Liver (tissue), 9 donors: ENCODE measurements around the gene SDK2. TPM values are rescaled to one million over a fixed set of nuclear protein-coding genes. Genes with fewer than 3 reads are reported as not detected.

ENCODE experiments used
- DNase-seq: peaks from one replicate; pipeline ENCODE4 v3.0.0-alpha.2; 2017; ENCODE audit warnings: low spot score
- H3K27ac ChIP-seq, 2 donors: one replicate each; pipeline ENCODE4 v1.7.0; 2013; ENCODE audit warnings: inconsistent platforms in 2 of 2, low read length in 2 of 2, control low read depth in 1 of 2, low read depth in 1 of 2, mild to moderate bottlenecking in 1 of 2
- H3K27me3 ChIP-seq, 4 donors: one replicate each; pipeline versions ENCODE4 v1.6.1 to v1.7.0; 2013; ENCODE audit warnings: low read length in 3 of 4, inconsistent platforms in 1 of 4, mild to moderate bottlenecking in 1 of 4, moderate library complexity in 1 of 4; ENCODE audit not compliant: control insufficient read depth in 4 of 4, insufficient read depth in 4 of 4
- H3K36me3 ChIP-seq, 4 donors: one replicate each; pipeline versions ENCODE4 v1.6.1 to v1.7.0; 2013; ENCODE audit warnings: low read length in 3 of 4, mild to moderate bottlenecking in 3 of 4, low read depth in 1 of 4, moderate library complexity in 1 of 4; ENCODE audit not compliant: control insufficient read depth in 4 of 4, insufficient read depth in 3 of 4
- H3K4me1 ChIP-seq, 4 donors: one replicate each; pipeline versions ENCODE4 v1.6.1 to v1.7.0; 2013; ENCODE audit warnings: low read length in 3 of 4, mild to moderate bottlenecking in 3 of 4, moderate library complexity in 1 of 4; ENCODE audit not compliant: control insufficient read depth in 4 of 4, insufficient read depth in 4 of 4
- H3K4me3 ChIP-seq, 3 donors: one replicate each; pipeline versions ENCODE4 v1.6.1 to v1.7.0; 2013; ENCODE audit warnings: low read length in 3 of 3, control low read depth in 1 of 3, low read depth in 1 of 3, mild to moderate bottlenecking in 1 of 3
- H3K9ac ChIP-seq, 2 donors: one replicate each; pipeline ENCODE4 v1.7.0; 2013; ENCODE audit warnings: low read length in 2 of 2, mild to moderate bottlenecking in 2 of 2, moderate library complexity in 2 of 2, control low read depth in 1 of 2, low read depth in 1 of 2
- H3K9me3 ChIP-seq, 4 donors: one replicate each; pipeline versions ENCODE4 v1.6.1 to v1.7.0; 2013; ENCODE audit warnings: low read length in 3 of 4; ENCODE audit not compliant: control insufficient read depth in 4 of 4
- EGR1 ChIP-seq, 2 donors: IDR thresholded peaks; 2 replicates each; pipeline ENCODE4 v1.6.1; 2016 to 2018; ENCODE audit warnings: antibody characterized with exemption in 2 of 2, low read depth in 2 of 2
- FOXA1 ChIP-seq: IDR thresholded peaks from 2 replicates; pipeline ENCODE4 v1.6.1; 2016; ENCODE audit warnings: antibody characterized with exemption
- FOXA2 ChIP-seq: IDR thresholded peaks from 2 replicates; pipeline ENCODE4 v1.6.1; 2016; ENCODE audit warnings: antibody characterized with exemption
- GABPA ChIP-seq, 2 donors: IDR thresholded peaks in 1 of 2; conservative IDR thresholded peaks in 1 of 2; 2 replicates each; pipeline ENCODE4 v1.6.1; 2016; ENCODE audit warnings: antibody characterized with exemption in 2 of 2, mild to moderate bottlenecking in 1 of 2, moderate library complexity in 1 of 2
- HNF4G ChIP-seq: IDR thresholded peaks from 2 replicates; pipeline ENCODE4 v1.6.1; 2016; ENCODE audit warnings: antibody characterized with exemption
- JUND ChIP-seq, 2 donors: IDR thresholded peaks; 2 replicates each; pipeline ENCODE4 v1.6.1; 2016; ENCODE audit warnings: antibody characterized with exemption in 2 of 2
- NR2F2 ChIP-seq: IDR thresholded peaks from 2 replicates; pipeline ENCODE4 v1.6.1; 2016; ENCODE audit warnings: antibody characterized with exemption
- RAD21 ChIP-seq, 2 donors: IDR thresholded peaks; 2 replicates each; pipeline ENCODE4 v1.6.1; 2016; ENCODE audit warnings: antibody characterized with exemption in 2 of 2, mild to moderate bottlenecking in 2 of 2
- RXRA ChIP-seq, 2 donors: IDR thresholded peaks; 2 replicates each; pipeline ENCODE4 v1.6.1; 2017 to 2018; ENCODE audit warnings: antibody characterized with exemption in 2 of 2, mild to moderate bottlenecking in 1 of 2
- SP1 ChIP-seq: IDR thresholded peaks from 2 replicates; pipeline ENCODE4 v1.6.1; 2018; ENCODE audit warnings: antibody characterized with exemption, mild to moderate bottlenecking
- TAF1 ChIP-seq: conservative IDR thresholded peaks from 2 replicates; pipeline ENCODE4 v1.6.1; 2016; ENCODE audit warnings: antibody characterized with exemption, mild to moderate bottlenecking
- YY1 ChIP-seq: IDR thresholded peaks from 2 replicates; pipeline ENCODE4 v1.6.1; 2016; ENCODE audit warnings: antibody characterized with exemption, mild to moderate bottlenecking
- WGBS: extraction: QIAGEN DNeasy Blood & Tissue Kit; methylation state at CpG from one replicate; pipeline ENCODE4 v1.1.7; 2013; 5-methylcytosine and 5-hydroxymethylcytosine counted together
- polyA plus RNA-seq, 2 donors: library from polyadenylated mRNA; stranded (reverse) in 1 of 2; unstranded in 1 of 2; fragments of 200-250 nt in 1 of 2; fragments of >200 nt in 1 of 2; fragmentation: Nextera tagmentation in 1 of 2; extraction: Ambion mirVana in 1 of 2; gene quantifications; one replicate each; pipeline versions ENCODE4 v1.2.1 to v1.2.3, GENCODE V29; 2013 to 2015
- total RNA-seq, 2 donors: library from RNA; depleted of rRNA; stranded (reverse); fragments of >200 nt; gene quantifications; one replicate each; pipeline ENCODE4 v1.2.3, GENCODE V29; 2014
- TF ChIP-seq, protein P1 (sequence below): IDR thresholded peaks from 2 replicates; pipeline ENCODE4 v1.6.1; 2016; ENCODE audit warnings: antibody characterized with exemption
- TF ChIP-seq, protein P2 (sequence below): IDR thresholded peaks from 2 replicates; pipeline ENCODE4 v1.6.1; 2016; ENCODE audit warnings: antibody characterized with exemption
- TF ChIP-seq, protein P3 (sequence below): IDR thresholded peaks from 2 replicates; pipeline ENCODE4 v1.6.1; 2016; ENCODE audit warnings: antibody characterized with exemption
- TF ChIP-seq, protein P4 (sequence below): fragments of 150-350 bp; IDR thresholded peaks from 2 replicates; pipeline ENCODE4 v1.5.1; 2017; ENCODE audit warnings: improper control_type of control experiment, low read depth, low read length; ENCODE audit not compliant: missing input control
- TF ChIP-seq, protein P5 (sequence below): IDR thresholded peaks from 2 replicates; pipeline ENCODE4 v1.6.1; 2016; ENCODE audit warnings: antibody characterized with exemption, mild to moderate bottlenecking
- donor health status: healthy.
- donor health status: healthy.
- donor health status: healthy.
- donor health status: healthy.
- donor health status: healthy.

SDK2 gene
- total and polyA plus RNA-seq, 4 donors = 0.05 to 0.42 (median 0.10) TPM

DNA sequence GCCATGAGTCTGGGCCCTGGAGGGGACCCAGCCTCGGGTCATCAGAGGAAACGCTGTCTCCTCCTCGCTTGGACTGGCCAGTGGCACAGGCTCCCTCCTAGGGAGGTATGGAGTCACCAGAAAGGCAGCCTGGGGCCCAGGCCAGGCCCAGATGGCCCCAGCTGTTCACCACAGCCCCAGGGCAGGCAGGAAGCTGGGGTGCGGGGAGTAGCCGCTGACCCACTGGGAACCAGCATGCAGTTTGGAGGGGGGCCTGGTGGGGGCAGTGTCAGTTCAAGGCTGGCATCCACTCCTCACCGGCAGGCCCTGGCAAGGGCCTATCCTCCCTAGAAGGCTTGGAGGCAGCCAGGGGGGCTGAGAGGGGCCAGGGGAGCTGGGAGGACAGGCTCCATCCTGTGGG, 48.8 kb downstream of the SDK2 start:
- H3K4me1 ChIP-seq = peaks cover 0 to 5% (median 0%) of the 10 kb centered on the region in 4 donors
- DNase-seq = peak; percentile 37
- H3K27ac ChIP-seq = no peak overlapping the region
- no peak overlapping the region for H3K9ac ChIP-seq
- no peak overlapping the region for H3K4me3 ChIP-seq
- no peaks in the 10 kb centered on the region for H3K36me3 ChIP-seq
- no peaks in the 10 kb centered on the region for H3K9me3 ChIP-seq
- WGBS = 63% methylated on average over 6 of the region's 6 CpGs
- peak; percentile 27 to 52 for TF ChIP-seq RAD21 (IDR thresholded peaks at IDR 0.05)
- no peak for TF ChIP-seq YY1
- TF ChIP-seq, protein P1, sequence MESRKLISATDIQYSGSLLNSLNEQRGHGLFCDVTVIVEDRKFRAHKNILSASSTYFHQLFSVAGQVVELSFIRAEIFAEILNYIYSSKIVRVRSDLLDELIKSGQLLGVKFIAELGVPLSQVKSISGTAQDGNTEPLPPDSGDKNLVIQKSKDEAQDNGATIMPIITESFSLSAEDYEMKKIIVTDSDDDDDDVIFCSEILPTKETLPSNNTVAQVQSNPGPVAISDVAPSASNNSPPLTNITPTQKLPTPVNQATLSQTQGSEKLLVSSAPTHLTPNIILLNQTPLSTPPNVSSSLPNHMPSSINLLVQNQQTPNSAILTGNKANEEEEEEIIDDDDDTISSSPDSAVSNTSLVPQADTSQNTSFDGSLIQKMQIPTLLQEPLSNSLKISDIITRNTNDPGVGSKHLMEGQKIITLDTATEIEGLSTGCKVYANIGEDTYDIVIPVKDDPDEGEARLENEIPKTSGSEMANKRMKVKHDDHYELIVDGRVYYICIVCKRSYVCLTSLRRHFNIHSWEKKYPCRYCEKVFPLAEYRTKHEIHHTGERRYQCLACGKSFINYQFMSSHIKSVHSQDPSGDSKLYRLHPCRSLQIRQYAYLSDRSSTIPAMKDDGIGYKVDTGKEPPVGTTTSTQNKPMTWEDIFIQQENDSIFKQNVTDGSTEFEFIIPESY = no peak
- TF ChIP-seq NR2F2 = no peak
- no peak for TF ChIP-seq RXRA (IDR thresholded peaks at IDR 0.05)
- TF ChIP-seq HNF4G = no peak
- no peak for TF ChIP-seq TAF1
- TF ChIP-seq FOXA2 = no peak
- TF ChIP-seq EGR1 (IDR thresholded peaks at IDR 0.05; ENCODE audit: low read depth in 2 of 2) = no peak
- no peak for TF ChIP-seq GABPA (IDR thresholded peaks at IDR 0.05 in 1 of 2, conservative IDR thresholded peaks at IDR 0.05 in 1 of 2)
- TF ChIP-seq, protein P2, sequence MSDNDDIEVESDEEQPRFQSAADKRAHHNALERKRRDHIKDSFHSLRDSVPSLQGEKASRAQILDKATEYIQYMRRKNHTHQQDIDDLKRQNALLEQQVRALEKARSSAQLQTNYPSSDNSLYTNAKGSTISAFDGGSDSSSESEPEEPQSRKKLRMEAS = no peak
- TF ChIP-seq, protein P3, sequence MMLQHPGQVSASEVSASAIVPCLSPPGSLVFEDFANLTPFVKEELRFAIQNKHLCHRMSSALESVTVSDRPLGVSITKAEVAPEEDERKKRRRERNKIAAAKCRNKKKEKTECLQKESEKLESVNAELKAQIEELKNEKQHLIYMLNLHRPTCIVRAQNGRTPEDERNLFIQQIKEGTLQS = no peak
- TF ChIP-seq JUND (IDR thresholded peaks at IDR 0.05) = no peak
- TF ChIP-seq, protein P4, sequence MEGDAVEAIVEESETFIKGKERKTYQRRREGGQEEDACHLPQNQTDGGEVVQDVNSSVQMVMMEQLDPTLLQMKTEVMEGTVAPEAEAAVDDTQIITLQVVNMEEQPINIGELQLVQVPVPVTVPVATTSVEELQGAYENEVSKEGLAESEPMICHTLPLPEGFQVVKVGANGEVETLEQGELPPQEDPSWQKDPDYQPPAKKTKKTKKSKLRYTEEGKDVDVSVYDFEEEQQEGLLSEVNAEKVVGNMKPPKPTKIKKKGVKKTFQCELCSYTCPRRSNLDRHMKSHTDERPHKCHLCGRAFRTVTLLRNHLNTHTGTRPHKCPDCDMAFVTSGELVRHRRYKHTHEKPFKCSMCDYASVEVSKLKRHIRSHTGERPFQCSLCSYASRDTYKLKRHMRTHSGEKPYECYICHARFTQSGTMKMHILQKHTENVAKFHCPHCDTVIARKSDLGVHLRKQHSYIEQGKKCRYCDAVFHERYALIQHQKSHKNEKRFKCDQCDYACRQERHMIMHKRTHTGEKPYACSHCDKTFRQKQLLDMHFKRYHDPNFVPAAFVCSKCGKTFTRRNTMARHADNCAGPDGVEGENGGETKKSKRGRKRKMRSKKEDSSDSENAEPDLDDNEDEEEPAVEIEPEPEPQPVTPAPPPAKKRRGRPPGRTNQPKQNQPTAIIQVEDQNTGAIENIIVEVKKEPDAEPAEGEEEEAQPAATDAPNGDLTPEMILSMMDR = peak; percentile 11
- TF ChIP-seq, protein P5, sequence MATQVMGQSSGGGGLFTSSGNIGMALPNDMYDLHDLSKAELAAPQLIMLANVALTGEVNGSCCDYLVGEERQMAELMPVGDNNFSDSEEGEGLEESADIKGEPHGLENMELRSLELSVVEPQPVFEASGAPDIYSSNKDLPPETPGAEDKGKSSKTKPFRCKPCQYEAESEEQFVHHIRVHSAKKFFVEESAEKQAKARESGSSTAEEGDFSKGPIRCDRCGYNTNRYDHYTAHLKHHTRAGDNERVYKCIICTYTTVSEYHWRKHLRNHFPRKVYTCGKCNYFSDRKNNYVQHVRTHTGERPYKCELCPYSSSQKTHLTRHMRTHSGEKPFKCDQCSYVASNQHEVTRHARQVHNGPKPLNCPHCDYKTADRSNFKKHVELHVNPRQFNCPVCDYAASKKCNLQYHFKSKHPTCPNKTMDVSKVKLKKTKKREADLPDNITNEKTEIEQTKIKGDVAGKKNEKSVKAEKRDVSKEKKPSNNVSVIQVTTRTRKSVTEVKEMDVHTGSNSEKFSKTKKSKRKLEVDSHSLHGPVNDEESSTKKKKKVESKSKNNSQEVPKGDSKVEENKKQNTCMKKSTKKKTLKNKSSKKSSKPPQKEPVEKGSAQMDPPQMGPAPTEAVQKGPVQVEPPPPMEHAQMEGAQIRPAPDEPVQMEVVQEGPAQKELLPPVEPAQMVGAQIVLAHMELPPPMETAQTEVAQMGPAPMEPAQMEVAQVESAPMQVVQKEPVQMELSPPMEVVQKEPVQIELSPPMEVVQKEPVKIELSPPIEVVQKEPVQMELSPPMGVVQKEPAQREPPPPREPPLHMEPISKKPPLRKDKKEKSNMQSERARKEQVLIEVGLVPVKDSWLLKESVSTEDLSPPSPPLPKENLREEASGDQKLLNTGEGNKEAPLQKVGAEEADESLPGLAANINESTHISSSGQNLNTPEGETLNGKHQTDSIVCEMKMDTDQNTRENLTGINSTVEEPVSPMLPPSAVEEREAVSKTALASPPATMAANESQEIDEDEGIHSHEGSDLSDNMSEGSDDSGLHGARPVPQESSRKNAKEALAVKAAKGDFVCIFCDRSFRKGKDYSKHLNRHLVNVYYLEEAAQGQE = no peak
- no peak for TF ChIP-seq FOXA1
- no peak for TF ChIP-seq SP1
- no peaks in the 10 kb centered on the region for H3K27me3 ChIP-seq

DNA sequence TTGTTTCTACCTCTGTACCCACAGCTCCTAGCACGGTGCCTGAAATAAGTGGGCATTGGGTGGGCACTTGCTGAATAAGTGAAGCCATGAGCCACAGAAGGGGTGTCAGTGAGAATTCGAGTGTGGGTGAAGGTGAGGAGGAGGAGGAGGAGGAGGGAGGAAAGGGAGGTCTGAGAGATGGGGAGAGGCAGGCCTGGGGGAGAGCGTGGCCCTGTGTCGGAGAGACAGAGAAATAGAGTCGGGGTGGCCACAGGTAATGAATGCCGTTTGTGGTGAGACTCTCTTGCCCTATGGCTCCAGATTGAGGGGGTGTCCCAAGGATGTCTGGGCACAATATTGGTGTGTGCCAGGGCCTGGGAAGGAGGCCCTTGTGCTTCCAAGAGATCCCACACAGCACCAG, 49.2 kb downstream of the SDK2 start:
- no peaks in the 10 kb centered on the region for H3K36me3 ChIP-seq
- no peaks in the 10 kb centered on the region for H3K9me3 ChIP-seq
- no peak for DNase-seq
- H3K4me3 ChIP-seq = no peak overlapping the region
- no peaks in the 10 kb centered on the region for H3K27me3 ChIP-seq
- 87% methylated on average over 6 of the region's 6 CpGs for WGBS
- peaks cover 0 to 5% (median 0%) of the 10 kb centered on the region in 4 donors for H3K4me1 ChIP-seq
- no peak for TF ChIP-seq TAF1
- TF ChIP-seq, protein P4 = no peak
- TF ChIP-seq, protein P1 = no peak
- TF ChIP-seq FOXA2 = no peak
- TF ChIP-seq, protein P2 = no peak
- no peak for TF ChIP-seq HNF4G
- no peak for TF ChIP-seq NR2F2
- TF ChIP-seq RXRA (IDR thresholded peaks at IDR 0.05) = no peak
- H3K27ac ChIP-seq = no peak overlapping the region
- H3K9ac ChIP-seq = no peak overlapping the region
